H1 (cell line): ENCODE measurements around the gene STARD4. TPM values are rescaled to one million over a fixed set of nuclear protein-coding genes. Genes with fewer than 3 reads are reported as not detected.

Experiments
- CTCF ChIA-PET: fragments of 300-600 bp; sonication (Branson Sonifier 250); formaldehyde crosslinking; loops from one replicate; lab custom pipeline; 2021; ENCODE audit not compliant: partially characterized antibody; lab: Charles Lee
- POLR2A ChIA-PET: fragments of 300-600 bp; sonication (Branson Sonifier 250); formaldehyde crosslinking; loops from one replicate; lab custom pipeline; 2021; ENCODE audit warnings: inconsistent platforms; ENCODE audit not compliant: partially characterized antibody; lab: Charles Lee
- DNase-seq, 2 experiments: peaks; one replicate each; pipeline versions ENCODE4 v3.0.0 to v3.0.0-alpha.2; 2010 to 2022; ENCODE audit warnings: low spot score in 2 of 2, low read depth in 1 of 2, mixed read lengths in 1 of 2
- FAIRE-seq: peaks from 2 replicates; lab custom pipeline; 2011; peaks lifted over from hg19 to GRCh38; lab: Jason Lieb, UNC
- H2AFZ ChIP-seq: 2 replicates; pipeline ENCODE4 v1.8.1; 2012; ENCODE audit warnings: low read length, inconsistent platforms
- H2AK5ac ChIP-seq: 2 replicates; pipeline ENCODE4 v1.6.1; 2013; ENCODE audit warnings: low read depth, low read length
- H2BK120ac ChIP-seq: replicated peaks from 2 replicates; pipeline ENCODE3; 2013; ENCODE audit warnings: low read depth, low read length, inconsistent platforms
- H2BK12ac ChIP-seq: 2 replicates; pipeline ENCODE4 v1.6.1; 2013; ENCODE audit warnings: low read depth, low read length
- H2BK15ac ChIP-seq: 2 replicates; pipeline ENCODE4 v1.6.1; 2013; ENCODE audit warnings: low read length
- H2BK20ac ChIP-seq: 2 replicates; pipeline ENCODE4 v1.6.1; 2013; ENCODE audit warnings: low read length
- H2BK5ac ChIP-seq: 2 replicates; pipeline ENCODE4 v1.6.1; 2013; ENCODE audit warnings: low read depth, low read length
- H3K14ac ChIP-seq: 2 replicates; pipeline ENCODE4 v1.6.1; 2013; ENCODE audit warnings: inconsistent platforms; ENCODE audit not compliant: insufficient read length
- H3K18ac ChIP-seq: 2 replicates; pipeline ENCODE4 v1.6.1; 2013; ENCODE audit warnings: low read length; ENCODE audit errors: extremely low read depth
- H3K23ac ChIP-seq: 2 replicates; pipeline ENCODE4 v1.6.1; 2013; ENCODE audit warnings: inconsistent platforms; ENCODE audit not compliant: insufficient read length
- H3K23me2 ChIP-seq: 2 replicates; pipeline ENCODE4 v1.6.1; 2013; ENCODE audit warnings: low read depth, low read length
- H3K27ac ChIP-seq: 2 replicates; pipeline ENCODE4 v1.6.1; 2011; ENCODE audit warnings: low read depth, low read length, inconsistent platforms
- H3K27me3 ChIP-seq, 4 experiments: replicated peaks in 1 of 4; 1 replicate in 1 of 4; 2 replicates in 3 of 4; pipeline versions ENCODE4 v1.6.1 to v1.8.1; 2011 to 2013; ENCODE audit warnings: low read length in 3 of 4, mild to moderate bottlenecking in 3 of 4, inconsistent platforms in 2 of 4, mixed read lengths in 2 of 4, moderate library complexity in 1 of 4; ENCODE audit not compliant: control insufficient read depth in 3 of 4, insufficient read depth in 3 of 4; ENCODE audit errors: extremely low read depth in 1 of 4
- H3K36me3 ChIP-seq, 4 experiments: 2 replicates each; pipeline versions ENCODE4 v1.6.1 to v1.8.1; 2011 to 2013; ENCODE audit warnings: mild to moderate bottlenecking in 4 of 4, low read length in 3 of 4, moderate library complexity in 2 of 4, control low read depth in 1 of 4, inconsistent platforms in 1 of 4; ENCODE audit not compliant: insufficient read depth in 4 of 4, control insufficient read depth in 2 of 4
- H3K4ac ChIP-seq: replicated peaks from 2 replicates; pipeline ENCODE3; 2013; ENCODE audit warnings: low read length, low read depth, mixed read lengths, inconsistent platforms; ENCODE audit not compliant: insufficient read length
- H3K4me1 ChIP-seq, 4 experiments: replicated peaks in 1 of 4; 1 replicate in 1 of 4; 2 replicates in 3 of 4; pipeline versions ENCODE4 v1.6.1 to v1.8.1; 2011 to 2013; ENCODE audit warnings: low read length in 3 of 4, inconsistent platforms in 2 of 4, mixed read lengths in 1 of 4; ENCODE audit not compliant: insufficient read depth in 4 of 4, control insufficient read depth in 3 of 4
- H3K4me2 ChIP-seq, 2 experiments: 2 replicates each; pipeline versions ENCODE4 v1.6.1 to v1.8.1; 2011 to 2013; ENCODE audit warnings: low read depth in 2 of 2, low read length in 2 of 2, control low read depth in 1 of 2, inconsistent platforms in 1 of 2, mild to moderate bottlenecking in 1 of 2; ENCODE audit not compliant: insufficient read depth in 1 of 2
- H3K4me3 ChIP-seq, 4 experiments: fragments of 200-600, 300-600 bp in 1 of 4; sonication (generic), shearing (Covaris generic), sonication (Bioruptor Twin) in 1 of 4; 2 replicates each; pipeline versions ENCODE4 v1.5.1 to v1.8.1; 2011 to 2016; ENCODE audit warnings: low read length in 4 of 4, low read depth in 3 of 4, control low read depth in 2 of 4, inconsistent platforms in 2 of 4, mild to moderate bottlenecking in 2 of 4, mixed read lengths in 1 of 4, moderate library complexity in 1 of 4; ENCODE audit not compliant: insufficient read depth in 2 of 4; ENCODE audit errors: extremely low read depth in 1 of 4
- H3K56ac ChIP-seq: replicated peaks from 2 replicates; pipeline ENCODE3; 2013; ENCODE audit warnings: low read depth, mild to moderate bottlenecking, mixed read lengths, low read length, inconsistent platforms; ENCODE audit not compliant: insufficient read length
- H3K79me1 ChIP-seq: 2 replicates; pipeline ENCODE4 v1.6.1; 2013; ENCODE audit warnings: low read depth, low read length, control low read depth
- H3K79me2 ChIP-seq, 2 experiments: 2 replicates each; pipeline versions ENCODE4 v1.6.1 to v1.8.1; 2012 to 2013; ENCODE audit warnings: low read length in 2 of 2, mild to moderate bottlenecking in 2 of 2, inconsistent platforms in 1 of 2; ENCODE audit not compliant: insufficient read depth in 2 of 2, control insufficient read depth in 1 of 2
- H3K9ac ChIP-seq, 4 experiments: replicated peaks in 1 of 4; 1 replicate in 1 of 4; 2 replicates in 3 of 4; pipeline versions ENCODE4 v1.6.1 to v1.8.1; 2011 to 2013; ENCODE audit warnings: low read depth in 3 of 4, low read length in 3 of 4, control low read depth in 2 of 4, mild to moderate bottlenecking in 2 of 4, moderate library complexity in 2 of 4, inconsistent platforms in 1 of 4; ENCODE audit errors: extremely low read depth in 1 of 4
- H3K9me3 ChIP-seq, 2 experiments: 2 replicates each; pipeline versions ENCODE4 v1.6.1 to v1.8.1; 2012 to 2013; ENCODE audit warnings: mild to moderate bottlenecking in 2 of 2, moderate library complexity in 2 of 2, control low read depth in 1 of 2, inconsistent platforms in 1 of 2, low read depth in 1 of 2, low read length in 1 of 2, mixed read lengths in 1 of 2; ENCODE audit not compliant: insufficient read depth in 2 of 2
- H4K20me1 ChIP-seq, 2 experiments: replicated peaks in 1 of 2; 2 replicates each; pipeline versions ENCODE3 to v1.8.1; 2011 to 2013; ENCODE audit warnings: inconsistent platforms in 2 of 2, low read length in 2 of 2, mild to moderate bottlenecking in 1 of 2; ENCODE audit not compliant: insufficient read depth in 2 of 2, control insufficient read depth in 1 of 2
- H4K5ac ChIP-seq: 2 replicates; pipeline ENCODE4 v1.6.1; 2013; ENCODE audit warnings: low read length, low read depth, mixed read lengths, inconsistent platforms; ENCODE audit not compliant: insufficient read length
- H4K8ac ChIP-seq: 2 replicates; pipeline ENCODE4 v1.8.0; 2013; ENCODE audit warnings: mild to moderate bottlenecking, moderate library complexity, low read length, inconsistent platforms; ENCODE audit not compliant: insufficient read depth; ENCODE audit errors: extremely low read depth
- H4K91ac ChIP-seq: replicated peaks from 2 replicates; pipeline ENCODE3; 2013; ENCODE audit warnings: low read length, mixed read lengths, inconsistent platforms; ENCODE audit not compliant: insufficient read length
- CEBPB ChIP-seq: IDR thresholded peaks from 2 replicates; pipeline ENCODE4 v1.6.1; 2012; ENCODE audit warnings: low read depth, low read length
- CHD2 ChIP-seq: IDR thresholded peaks from 2 replicates; pipeline ENCODE4 v1.6.1; 2012; ENCODE audit warnings: low read length, improper control_type of control experiment
- NANOG ChIP-seq: IDR thresholded peaks from 2 replicates; pipeline ENCODE4 v1.6.1; 2011; ENCODE audit warnings: low read length, low read depth, mild to moderate bottlenecking, inconsistent platforms; ENCODE audit not compliant: insufficient read depth, poor library complexity, severe bottlenecking
- POLR2A ChIP-seq, 2 experiments: IDR thresholded peaks; 1 replicate in 1 of 2; 2 replicates in 1 of 2; pipeline ENCODE4 v1.6.1; 2011; ENCODE audit warnings: low read depth in 2 of 2, low read length in 2 of 2, mild to moderate bottlenecking in 2 of 2; ENCODE audit errors: control extremely low read depth in 1 of 2
- TBP ChIP-seq: IDR thresholded peaks from 2 replicates; pipeline ENCODE4 v1.6.1; 2011; ENCODE audit warnings: low read depth, low read length, improper control_type of control experiment
- USF2 ChIP-seq: IDR thresholded peaks from 2 replicates; pipeline ENCODE4 v1.6.1; 2011; ENCODE audit warnings: low read length, improper control_type of control experiment
- YY1 ChIP-seq: IDR thresholded peaks from 2 replicates; pipeline ENCODE4 v1.6.1; 2011; ENCODE audit warnings: low read depth, mild to moderate bottlenecking, low read length
- WGBS, 2 experiments: shearing (Covaris generic) in 1 of 2; methylation state at CpG; one replicate each; pipeline versions ENCODE4 v1.1.6 to v1.1.7; 2013 to 2015; ENCODE audit warnings: low lambda C conversion rate in 2 of 2, mixed read lengths in 2 of 2, inconsistent platforms in 1 of 2, low coverage in 1 of 2, missing lambda C conversion rate in 1 of 2; ENCODE audit not compliant: insufficient replicate concordance in 2 of 2, insufficient coverage in 1 of 2, insufficient read length in 1 of 2; ENCODE audit errors: extremely low coverage in 1 of 2, missing lambda C conversion rate in 1 of 2; 5-methylcytosine and 5-hydroxymethylcytosine counted together
- polyA plus RNA-seq, 7 experiments: library from polyadenylated mRNA; depleted of rRNA in 3 of 7; stranded (reverse) in 5 of 7; unstranded in 2 of 7; fragments of >200 nt in 5 of 7; fragments of 200-250 nt in 2 of 7; gene quantifications; 1 replicate in 5 of 7; 2 replicates in 1 of 7; 4 replicates in 1 of 7; pipeline versions ENCODE4 v1.2.1 to v1.2.3, GENCODE V29; 2011 to 2013; ENCODE audit warnings: missing spikeins in 2 of 7, mixed read lengths in 2 of 7
- total RNA-seq: library from RNA; stranded (reverse); fragmentation: NEBNext Ultra II Directional; extraction: Animal tissue kit (Norgen Biotek cat#: 25700); gene quantifications from 2 replicates; pipeline ENCODE4 v1.2.1, GENCODE V29; 2021
- TF ChIP-seq, protein P1 (sequence below), 3 experiments: IDR thresholded peaks; 1 replicate in 2 of 3; 2 replicates in 1 of 3; pipeline versions ENCODE4 v1.5.1 to v1.6.1; 2011; ENCODE audit warnings: low read length in 3 of 3, mild to moderate bottlenecking in 3 of 3, inconsistent platforms in 2 of 3, low read depth in 1 of 3, moderate library complexity in 1 of 3; ENCODE audit not compliant: insufficient read depth in 1 of 3; ENCODE audit errors: control extremely low read depth in 1 of 3

The STARD4 gene
- total and polyA plus RNA-seq, 2 of the 8 experiments (the other 6 are each of a cell fraction or from before 2014, with no cell fraction given) = 10.8 to 47.9 TPM

GRCh38 chr5:111550282-111551020, 38.1 kb upstream of the STARD4 start:
- H2AFZ ChIP-seq = peak overlapping the region; percentile 76; the same call in 1 of the 2 replicates
- TF ChIP-seq CEBPB (0 out of 2 replicates have a peak, but pooled peaks have one; percentile 5), CHD2 (no peak), TBP (no peak), YY1 (peak; percentile 32; the same call in 1 of the 2 replicates), USF2 (no peak), POLR2A (IDR thresholded peaks at IDR 0.05; ENCODE audit: control extremely low read depth in 1 of 2, low read depth in 2 of 2, low read length in 2 of 2) (no peak), NANOG (no peak)
- TF ChIP-seq, protein P1, sequence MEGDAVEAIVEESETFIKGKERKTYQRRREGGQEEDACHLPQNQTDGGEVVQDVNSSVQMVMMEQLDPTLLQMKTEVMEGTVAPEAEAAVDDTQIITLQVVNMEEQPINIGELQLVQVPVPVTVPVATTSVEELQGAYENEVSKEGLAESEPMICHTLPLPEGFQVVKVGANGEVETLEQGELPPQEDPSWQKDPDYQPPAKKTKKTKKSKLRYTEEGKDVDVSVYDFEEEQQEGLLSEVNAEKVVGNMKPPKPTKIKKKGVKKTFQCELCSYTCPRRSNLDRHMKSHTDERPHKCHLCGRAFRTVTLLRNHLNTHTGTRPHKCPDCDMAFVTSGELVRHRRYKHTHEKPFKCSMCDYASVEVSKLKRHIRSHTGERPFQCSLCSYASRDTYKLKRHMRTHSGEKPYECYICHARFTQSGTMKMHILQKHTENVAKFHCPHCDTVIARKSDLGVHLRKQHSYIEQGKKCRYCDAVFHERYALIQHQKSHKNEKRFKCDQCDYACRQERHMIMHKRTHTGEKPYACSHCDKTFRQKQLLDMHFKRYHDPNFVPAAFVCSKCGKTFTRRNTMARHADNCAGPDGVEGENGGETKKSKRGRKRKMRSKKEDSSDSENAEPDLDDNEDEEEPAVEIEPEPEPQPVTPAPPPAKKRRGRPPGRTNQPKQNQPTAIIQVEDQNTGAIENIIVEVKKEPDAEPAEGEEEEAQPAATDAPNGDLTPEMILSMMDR (IDR thresholded peaks at IDR 0.05; ENCODE audit: control extremely low read depth in 1 of 3, insufficient read depth in 1 of 3, low read depth in 1 of 3, low read length in 3 of 3) = peak; percentile 35 to 69 (median 63)

More at GRCh38 chr5:111550282-111551020, 38.1 kb upstream of the STARD4 start:
- ChIA-PET CTCF (interaction anchor here (0.6 to 2.5 kb wide), 43 partner anchors 8 to 870 kb away, joined by 3 to 23 read pairs (median 4); partner anchors contain the start of genes NREP and STARD4), POLR2A (interaction anchor here (0.9 to 1.3 kb wide), 2 partner anchors 38 to 207 kb away, joined by 3 to 4 read pairs; no protein-coding TSS in a partner anchor)
- H3K27me3 ChIP-seq = no peaks in the 10 kb centered on the region
- no peak overlapping the region; the same call in 1 of the 2 replicates for H2BK20ac ChIP-seq
- no peak overlapping the region for H3K27ac ChIP-seq
- no peaks in the 10 kb centered on the region for H3K79me2 ChIP-seq
- no peak overlapping the region for H2BK5ac ChIP-seq
- FAIRE-seq (peak; percentile 60), DNase-seq (peak; percentile 63 to 83)
- H4K5ac ChIP-seq = no peak overlapping the region
- H3K79me1 ChIP-seq = no peaks in the 10 kb centered on the region
- H3K18ac ChIP-seq = no peak overlapping the region
- no peak overlapping the region for H3K4me3 ChIP-seq
- H2BK12ac ChIP-seq = peak overlapping the region; percentile 69; the same call in 1 of the 2 replicates
- no peaks in the 10 kb centered on the region for H3K9me3 ChIP-seq
- no peaks in the 10 kb centered on the region for H3K36me3 ChIP-seq
- H2BK15ac ChIP-seq = no peak overlapping the region
- peak overlapping the region; percentile 22 for H4K91ac ChIP-seq
- H2BK120ac ChIP-seq = no peak overlapping the region
- no peak overlapping the region for H3K23ac ChIP-seq
- no peaks in the 10 kb centered on the region for H4K20me1 ChIP-seq
- peaks cover 1 to 15% (median 11%) of the 10 kb centered on the region in 4 experiments; a peak in 6 of 7 replicates for H3K4me1 ChIP-seq
- no peak overlapping the region for H3K14ac ChIP-seq
- H3K4ac ChIP-seq = no peak overlapping the region
- H3K4me2 ChIP-seq = no peak overlapping the region
- WGBS, 2 experiments = 46% methylated on average over 8 of the region's 8 CpGs; no CpG with 5 or more reads in 1 of the 2 experiments
- no peak overlapping the region for H4K8ac ChIP-seq
- no peak overlapping the region for H3K9ac ChIP-seq
- no peaks in the 10 kb centered on the region for H3K23me2 ChIP-seq
- no peak overlapping the region for H3K56ac ChIP-seq
- peak overlapping the region; percentile 43; the same call in 1 of the 2 replicates for H2AK5ac ChIP-seq
